ENCODE measurements around the gene ZNF669. TPM values are rescaled to one million over a fixed set of nuclear protein-coding genes. Genes with fewer than 3 reads are reported as not detected.
"Not testable (repeated sequence)": the region's sequence is repeated elsewhere in the genome, so short reads cannot be mapped to it uniquely, and the experiment has no call there.

ZNF669 gene
- 1 to 10 TPM; 1.3 to 7.3 (median 2.7) TPM for total RNA-seq

- DNase-seq = peak; percentile 97 to 98
- TF ChIP-seq, protein P1, sequence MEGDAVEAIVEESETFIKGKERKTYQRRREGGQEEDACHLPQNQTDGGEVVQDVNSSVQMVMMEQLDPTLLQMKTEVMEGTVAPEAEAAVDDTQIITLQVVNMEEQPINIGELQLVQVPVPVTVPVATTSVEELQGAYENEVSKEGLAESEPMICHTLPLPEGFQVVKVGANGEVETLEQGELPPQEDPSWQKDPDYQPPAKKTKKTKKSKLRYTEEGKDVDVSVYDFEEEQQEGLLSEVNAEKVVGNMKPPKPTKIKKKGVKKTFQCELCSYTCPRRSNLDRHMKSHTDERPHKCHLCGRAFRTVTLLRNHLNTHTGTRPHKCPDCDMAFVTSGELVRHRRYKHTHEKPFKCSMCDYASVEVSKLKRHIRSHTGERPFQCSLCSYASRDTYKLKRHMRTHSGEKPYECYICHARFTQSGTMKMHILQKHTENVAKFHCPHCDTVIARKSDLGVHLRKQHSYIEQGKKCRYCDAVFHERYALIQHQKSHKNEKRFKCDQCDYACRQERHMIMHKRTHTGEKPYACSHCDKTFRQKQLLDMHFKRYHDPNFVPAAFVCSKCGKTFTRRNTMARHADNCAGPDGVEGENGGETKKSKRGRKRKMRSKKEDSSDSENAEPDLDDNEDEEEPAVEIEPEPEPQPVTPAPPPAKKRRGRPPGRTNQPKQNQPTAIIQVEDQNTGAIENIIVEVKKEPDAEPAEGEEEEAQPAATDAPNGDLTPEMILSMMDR (IDR thresholded peaks at IDR 0.05 in 4 of 5, conservative IDR thresholded peaks at IDR 0.05 in 1 of 5) = no peak
- peak; percentile 73 to 77 for TF ChIP-seq POLR2A (IDR thresholded peaks at IDR 0.05)
- ATAC-seq = peak; percentile 99
- Histone ChIP-seq H3K4me3 (peak within 1 kb of the TSS; percentile 73 to 95 (median 90)), H3K4me1 (peaks cover 12 to 15% of the 10 kb centered on the region in 2 donors), H3K27ac (peak within 1 kb of the TSS; percentile 92 to 94 (median 94)), H3K27me3 (no peaks in the 10 kb centered on the region), H3K36me3 (peaks cover 11 to 38% of the 10 kb centered on the region in 2 donors), H3K9me3 (peaks cover 0 to 7% (median 7%) of the 10 kb centered on the region in 3 donors)
- intact Hi-C loops (cut with DNase I; ENCODE audit: low total_unique reads) (loop anchor here (1.0 to 10.0 kb wide), 5 partner anchors 26 to 539 kb away; partner anchors contain the start of genes AHCTF1, CNST, TFB2M and ZNF496), in situ Hi-C loops (cut with MboI; ENCODE audit: low sequenced_read_pairs in 4 of 4) (loop anchor here in 1 of 4 donors (10.0 kb wide), 1 partner anchor 169 kb away; the partner anchor contains the start of gene AHCTF1)
Measured at GRCh38 chr1:247103859-247104591, at the start of gene ZNF669. Gene ZNF669, minus strand, starts transcription at chr1:247104356. Its CDS starts 157 bp downstream, at chr1:247104199.

GRCh38 chr1:247147781-247148180, 43.6 kb upstream of the ZNF669 start:
- in situ Hi-C loops (cut with MboI; ENCODE audit: low sequenced_read_pairs in 4 of 4) = no loop called here
- Histone ChIP-seq H3K4me3 (no peak overlapping the region), H3K4me1 (no peaks in the 10 kb centered on the region), H3K36me3 (peaks cover 0 to 28% of the 10 kb centered on the region in 2 donors), H3K27me3 (no peaks in the 10 kb centered on the region), H3K9me3 (peaks cover 0 to 22% (median 6%) of the 10 kb centered on the region in 3 donors), H3K27ac (no peak overlapping the region)
- DNase-seq (no peak), ATAC-seq (no peak)
- TF ChIP-seq, protein P1 (IDR thresholded peaks at IDR 0.05 in 4 of 5, conservative IDR thresholded peaks at IDR 0.05 in 1 of 5) = no peak
- TF ChIP-seq POLR2A (IDR thresholded peaks at IDR 0.05) = no peak
- intact Hi-C loops (cut with DNase I; ENCODE audit: low total_unique reads) = no loop called here

GRCh38 chr1:247147120-247147519, 43.0 kb upstream of the ZNF669 start:
- intact Hi-C loops (cut with DNase I; ENCODE audit: low total_unique reads); DNase-seq; in situ Hi-C loops (cut with MboI; ENCODE audit: low sequenced_read_pairs in 4 of 4): not testable (repeated sequence)

GRCh38 chr1:247146671-247147070, 42.5 kb upstream of the ZNF669 start:
- ATAC-seq (no peak), DNase-seq (no peak)
- H3K27me3 ChIP-seq = no peaks in the 10 kb centered on the region
- TF ChIP-seq POLR2A (IDR thresholded peaks at IDR 0.05) = no peak
- TF ChIP-seq, protein P1 (IDR thresholded peaks at IDR 0.05 in 4 of 5, conservative IDR thresholded peaks at IDR 0.05 in 1 of 5) = no peak
- in situ Hi-C loops (cut with MboI; ENCODE audit: low sequenced_read_pairs in 4 of 4) (no loop called here), intact Hi-C loops (cut with DNase I; ENCODE audit: low total_unique reads) (no loop called here)
- H3K9me3 ChIP-seq = peaks cover 0 to 17% (median 6%) of the 10 kb centered on the region in 3 donors
- peaks cover 0 to 23% of the 10 kb centered on the region in 2 donors for H3K36me3 ChIP-seq
- H3K27ac ChIP-seq = no peak overlapping the region
- H3K4me3 ChIP-seq = no peak overlapping the region
- no peaks in the 10 kb centered on the region for H3K4me1 ChIP-seq

More at GRCh38 chr1:247147120-247147519, 43.0 kb upstream of the ZNF669 start:
- not testable (repeated sequence) for H3K4me3 ChIP-seq, H3K27me3 ChIP-seq, H3K4me1 ChIP-seq, ATAC-seq, H3K27ac ChIP-seq
- Histone ChIP-seq H3K9me3 (peaks cover 0 to 17% (median 6%) of the 10 kb centered on the region in 3 donors), H3K36me3 (peaks cover 0 to 23% of the 10 kb centered on the region in 2 donors)

DNA sequence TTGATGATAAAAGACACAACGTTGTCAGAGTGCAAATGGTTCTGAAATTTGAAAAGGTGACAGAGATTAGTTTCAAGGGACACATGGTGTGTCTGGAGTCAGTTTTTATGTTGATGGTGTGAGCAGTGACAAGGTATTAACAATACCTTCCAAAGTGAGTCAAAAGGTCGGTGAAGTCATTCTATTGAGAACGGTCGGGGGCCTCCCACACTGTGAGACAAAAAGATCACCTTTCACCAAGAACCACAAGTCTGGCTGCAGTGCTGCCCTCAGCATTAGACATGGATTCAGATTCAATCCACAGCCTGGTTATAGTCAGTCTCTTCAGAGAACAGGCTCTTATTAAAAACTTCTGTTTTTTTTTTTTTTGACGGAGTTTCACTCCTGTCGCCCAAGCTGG, 41.1 kb upstream of the ZNF669 start:
- no peak overlapping the region for H3K4me3 ChIP-seq
- H3K4me1 ChIP-seq = no peaks in the 10 kb centered on the region
- intact Hi-C loops (cut with DNase I; ENCODE audit: low total_unique reads) (no loop called here), in situ Hi-C loops (cut with MboI; ENCODE audit: low sequenced_read_pairs in 4 of 4) (no loop called here)
- H3K36me3 ChIP-seq = peaks cover 0 to 23% of the 10 kb centered on the region in 2 donors
- DNase-seq (no peak), ATAC-seq (no peak)
- no peak overlapping the region for H3K27ac ChIP-seq
- H3K27me3 ChIP-seq = no peaks in the 10 kb centered on the region
- TF ChIP-seq, protein P1 (IDR thresholded peaks at IDR 0.05 in 4 of 5, conservative IDR thresholded peaks at IDR 0.05 in 1 of 5) = no peak
- no peak for TF ChIP-seq POLR2A (IDR thresholded peaks at IDR 0.05)
- peaks cover 0 to 17% (median 6%) of the 10 kb centered on the region in 3 donors for H3K9me3 ChIP-seq

GRCh38 chr1:247139557-247139956, 35.4 kb upstream of the ZNF669 start:
- H3K4me1 ChIP-seq; H3K27ac ChIP-seq; DNase-seq; intact Hi-C loops (cut with DNase I; ENCODE audit: low total_unique reads); in situ Hi-C loops (cut with MboI; ENCODE audit: low sequenced_read_pairs in 4 of 4); ATAC-seq; H3K27me3 ChIP-seq; H3K36me3 ChIP-seq: not testable (repeated sequence)
- peak overlapping the region in 1 of 4 donors; percentile 25 for H3K4me3 ChIP-seq
- H3K9me3 ChIP-seq = peaks cover 0 to 27% (median 3%) of the 10 kb centered on the region in 3 donors

Data from gastrocnemius medialis (tissue), 4 donors.